Hippocampal formation (tissue), 2 donors: ENCODE measurements around the gene TMEM270.

Experiments used
- DNase-seq, 2 donors: peaks; one replicate each; lab custom pipeline; 2025; lab: John Stamatoyannopoulos, UW

TMEM270 gene

GRCh38 chr7:73887762-73888161 lies 26.8 kb downstream of the TMEM270 start:
- no peak for DNase-seq

GRCh38 chr7:73888959-73889358 lies 28.0 kb downstream of the TMEM270 start:
- DNase-seq: no peak

GRCh38 chr7:73890555-73891147 lies 29.7 kb downstream of the TMEM270 start:
- no peak for DNase-seq

- no peak for DNase-seq
These were observed 30.4 kb downstream of the TMEM270 start for GRCh38 chr7:73891178-73891885.

GRCh38 chr7:73892003-73892999 lies 31.3 kb downstream of the TMEM270 start:
- no peak for DNase-seq

DNA sequence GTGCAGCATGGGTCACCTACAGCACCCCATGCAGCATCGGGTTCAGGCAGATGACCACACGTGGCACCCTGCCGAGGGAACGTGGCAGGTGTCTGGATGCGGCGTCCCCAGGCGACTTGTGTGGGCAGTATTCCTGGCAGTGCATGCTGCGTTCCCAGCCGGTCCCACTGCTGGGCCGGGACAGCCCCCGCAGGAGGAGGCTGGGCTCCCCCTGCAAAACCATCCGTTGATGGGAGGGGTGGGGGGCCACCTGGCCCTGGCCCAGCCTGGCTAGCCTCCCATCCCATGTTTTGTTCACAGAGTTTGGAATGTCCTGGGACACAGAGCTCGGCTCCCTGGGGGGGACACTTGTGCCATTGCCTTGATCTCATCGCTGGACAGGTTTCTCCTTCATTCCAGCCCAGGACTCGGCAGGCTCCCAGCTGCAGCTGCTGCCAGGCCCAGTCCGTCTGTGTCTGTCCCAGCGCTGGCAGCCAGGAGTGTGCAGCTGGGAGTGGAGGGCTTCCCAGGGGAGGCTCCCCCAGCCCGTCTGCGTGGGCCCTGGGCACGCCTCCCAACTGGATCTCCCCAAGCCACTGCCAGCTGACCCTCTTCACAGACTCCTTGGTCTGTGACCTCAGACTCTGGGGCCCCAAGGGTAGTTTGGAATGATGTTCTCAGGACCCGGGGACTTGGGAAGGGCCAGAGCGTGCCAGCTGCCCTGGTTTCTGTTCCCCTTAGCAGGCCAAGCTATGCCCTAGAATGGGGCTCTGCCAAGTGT lies 32.6 kb downstream of the TMEM270 start:
- no peak for DNase-seq

DNA sequence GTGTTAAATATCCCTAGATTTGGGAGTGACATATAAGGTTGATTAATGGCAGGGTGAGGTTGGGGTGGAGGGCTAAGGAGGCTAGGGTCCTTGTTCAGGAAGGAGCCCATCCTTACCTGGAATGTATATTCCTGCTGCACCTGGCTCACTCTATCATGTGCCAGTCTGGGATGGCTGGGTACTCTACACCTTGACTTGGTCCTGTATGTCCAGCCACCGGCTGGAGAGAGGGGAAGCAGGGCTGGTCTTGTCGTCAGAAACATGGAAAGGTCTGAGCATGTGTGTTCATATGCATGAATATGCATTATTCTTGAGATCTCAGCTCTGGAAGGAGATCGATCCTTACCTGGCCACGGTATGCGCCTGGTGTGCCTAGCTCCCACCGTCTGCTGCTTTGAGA lies 33.2 kb downstream of the TMEM270 start:
- DNase-seq: no peak

GRCh38 chr7:73894733-73895551 lies 34.0 kb downstream of the TMEM270 start:
- DNase-seq: no peak

GRCh38 chr7:73895626-73896025 lies 34.7 kb downstream of the TMEM270 start:
- DNase-seq: no peak

- DNase-seq: no peak
These were observed 35.5 kb downstream of the TMEM270 start for GRCh38 chr7:73896454-73896853.

- no peak for DNase-seq
These were observed 38.8 kb downstream of the TMEM270 start for GRCh38 chr7:73899731-73900142.

- DNase-seq: no peak
These were observed 39.3 kb downstream of the TMEM270 start for GRCh38 chr7:73900286-73900685.

- no peak for DNase-seq
These were observed 40.4 kb downstream of the TMEM270 start for GRCh38 chr7:73901231-73901822.

- no peak for DNase-seq
These were observed 41.1 kb downstream of the TMEM270 start for GRCh38 chr7:73901823-73902597.

- DNase-seq: no peak
These were observed 42.6 kb downstream of the TMEM270 start for GRCh38 chr7:73903321-73904218.

DNA sequence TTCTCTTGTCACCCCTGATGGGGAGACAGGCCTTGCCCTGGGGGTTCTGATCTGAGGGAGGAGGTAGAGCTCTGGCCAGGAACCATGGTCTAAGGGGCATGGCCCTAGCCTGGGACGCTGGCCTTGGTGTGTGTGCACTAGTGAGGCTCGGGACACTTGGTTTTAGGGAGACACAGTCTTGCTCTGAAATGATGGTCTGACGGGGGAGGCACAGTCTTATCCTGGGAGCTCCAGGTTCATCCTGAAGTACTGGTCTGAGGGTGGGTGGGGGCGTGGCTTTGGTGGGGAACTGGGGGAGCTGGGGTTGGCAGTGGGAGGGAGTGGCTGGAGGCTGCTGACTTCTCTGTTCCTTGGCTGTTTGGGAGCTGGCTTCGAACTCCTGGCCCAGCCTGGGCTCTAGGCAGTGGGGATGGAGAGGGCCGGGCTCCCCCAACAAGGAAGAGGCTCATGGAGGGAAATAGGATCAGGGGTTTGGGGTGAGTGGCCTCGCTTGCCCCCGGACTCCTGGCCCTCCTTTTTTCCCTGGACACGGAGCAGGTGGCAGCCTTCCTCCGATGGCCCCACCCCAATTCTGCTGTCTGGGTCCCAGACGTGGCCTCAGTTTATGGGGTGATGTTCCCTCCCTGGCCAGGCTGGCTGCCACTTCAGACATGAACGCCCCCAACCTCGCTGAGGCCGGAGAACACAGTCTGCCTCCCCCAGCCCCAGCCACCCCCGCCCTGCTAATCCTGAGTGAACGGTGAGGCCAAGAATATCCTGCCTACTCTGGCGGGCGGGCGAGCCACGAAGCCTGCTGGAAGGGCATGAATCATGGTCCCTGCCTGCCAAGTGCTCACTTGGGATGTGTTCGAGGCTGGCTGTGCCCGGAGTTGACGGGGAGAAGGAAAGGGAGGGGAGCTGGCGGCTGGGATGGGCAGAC lies 43.5 kb downstream of the TMEM270 start:
- DNase-seq: no peak

DNA sequence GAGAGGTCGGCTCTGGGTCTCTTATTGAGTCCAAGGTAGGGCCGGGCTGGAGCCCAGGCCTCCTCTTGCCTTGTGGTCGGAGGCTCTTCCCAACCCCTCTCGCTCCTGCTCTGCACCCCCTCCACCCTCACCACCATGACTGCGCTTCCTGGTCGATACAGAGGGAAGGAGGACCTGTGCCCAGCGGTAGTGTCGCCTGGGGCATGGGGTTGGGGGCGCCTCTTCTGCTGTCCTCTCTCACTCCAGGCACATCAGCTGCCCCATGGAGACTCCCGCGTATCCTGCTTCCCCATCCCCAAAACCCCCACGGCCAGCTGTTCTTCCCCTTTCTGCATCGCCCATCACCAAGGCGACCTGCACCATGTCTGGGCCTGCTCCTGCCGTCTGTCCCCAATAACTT lies 44.4 kb downstream of the TMEM270 start:
- no peak for DNase-seq

- DNase-seq: no peak
These were observed 45.9 kb downstream of the TMEM270 start for GRCh38 chr7:73906874-73907273.
